ENCODE data around the gene KCTD17. TPM values are rescaled to one million over a fixed set of nuclear protein-coding genes. Genes with fewer than 3 reads are reported as not detected.

Gene KCTD17
- total RNA-seq, 1 donor = 25.0 TPM

GRCh38 chr22:37067428-37067827 is 15.9 kb downstream of the KCTD17 start:
- Histone ChIP-seq H3K79me2 (ENCODE audit: insufficient read depth, low read length) (no peaks in the 10 kb centered on the region), H2AFZ (ENCODE audit: low read length) (no peak overlapping the region), H3K4me2 (ENCODE audit: insufficient read depth, low read length) (no peak overlapping the region), H3K27me3 (ENCODE audit: insufficient read depth, low read length) (peaks cover 28% of the 10 kb centered on the region), H4K20me1 (ENCODE audit: insufficient read depth, low read length) (peaks cover 3% of the 10 kb centered on the region), H3K4me1 (ENCODE audit: insufficient read depth, low read length) (no peaks in the 10 kb centered on the region), H3K4me3 (ENCODE audit: insufficient read depth, low read length) (no peak overlapping the region), H3K27ac (ENCODE audit: low read depth, low read length) (no peak overlapping the region), H3K9me3 (ENCODE audit: low read depth, low read length) (no peaks in the 10 kb centered on the region), H3K36me3 (ENCODE audit: insufficient read depth, low read length) (no peaks in the 10 kb centered on the region)
- DNase-seq (ENCODE audit: insufficient read length, low spot score, missing footprints) = no peak
- TF ChIP-seq CTCF (IDR thresholded peaks at IDR 0.05; ENCODE audit: extremely low read depth, low read depth, low read length) = no peak

GRCh38 chr22:37068859-37069258 is 17.3 kb downstream of the KCTD17 start:
- no peak for DNase-seq (ENCODE audit: insufficient read length, low spot score, missing footprints)
- no peak overlapping the region for H3K4me2 ChIP-seq (ENCODE audit: insufficient read depth, low read length)
- no peak overlapping the region for H2AFZ ChIP-seq (ENCODE audit: low read length)
- H3K4me3 ChIP-seq (ENCODE audit: insufficient read depth, low read length) = no peak overlapping the region
- no peaks in the 10 kb centered on the region for H3K4me1 ChIP-seq (ENCODE audit: insufficient read depth, low read length)
- H3K36me3 ChIP-seq (ENCODE audit: insufficient read depth, low read length) = no peaks in the 10 kb centered on the region
- no peaks in the 10 kb centered on the region for H3K79me2 ChIP-seq (ENCODE audit: insufficient read depth, low read length)
- no peak for TF ChIP-seq CTCF (IDR thresholded peaks at IDR 0.05; ENCODE audit: extremely low read depth, low read depth, low read length)
- H3K27ac ChIP-seq (ENCODE audit: low read depth, low read length) = no peak overlapping the region
- no peaks in the 10 kb centered on the region for H3K9me3 ChIP-seq (ENCODE audit: low read depth, low read length)
- peaks cover 28% of the 10 kb centered on the region for H3K27me3 ChIP-seq (ENCODE audit: insufficient read depth, low read length)
- H4K20me1 ChIP-seq (ENCODE audit: insufficient read depth, low read length) = peaks cover 3% of the 10 kb centered on the region

- Histone ChIP-seq H3K27ac (ENCODE audit: low read depth, low read length) (no peak overlapping the region), H3K4me2 (ENCODE audit: insufficient read depth, low read length) (no peak overlapping the region), H4K20me1 (ENCODE audit: insufficient read depth, low read length) (peaks cover 3% of the 10 kb centered on the region), H3K36me3 (ENCODE audit: insufficient read depth, low read length) (no peaks in the 10 kb centered on the region), H3K79me2 (ENCODE audit: insufficient read depth, low read length) (no peaks in the 10 kb centered on the region), H3K27me3 (ENCODE audit: insufficient read depth, low read length) (peaks cover 28% of the 10 kb centered on the region), H3K9me3 (ENCODE audit: low read depth, low read length) (no peaks in the 10 kb centered on the region), H2AFZ (ENCODE audit: low read length) (no peak overlapping the region), H3K4me1 (ENCODE audit: insufficient read depth, low read length) (no peaks in the 10 kb centered on the region), H3K4me3 (ENCODE audit: insufficient read depth, low read length) (no peak overlapping the region)
- DNase-seq (ENCODE audit: insufficient read length, low spot score, missing footprints) = no peak
- TF ChIP-seq CTCF (IDR thresholded peaks at IDR 0.05; ENCODE audit: extremely low read depth, low read depth, low read length) = no peak
These were observed 17.8 kb downstream of the KCTD17 start for GRCh38 chr22:37069319-37069718.

GRCh38 chr22:37069719-37070118 is 18.2 kb downstream of the KCTD17 start:
- Histone ChIP-seq H3K9me3 (ENCODE audit: low read depth, low read length) (no peaks in the 10 kb centered on the region), H3K36me3 (ENCODE audit: insufficient read depth, low read length) (no peaks in the 10 kb centered on the region), H4K20me1 (ENCODE audit: insufficient read depth, low read length) (peaks cover 3% of the 10 kb centered on the region), H3K4me3 (ENCODE audit: insufficient read depth, low read length) (no peak overlapping the region), H3K4me1 (ENCODE audit: insufficient read depth, low read length) (no peaks in the 10 kb centered on the region), H3K4me2 (ENCODE audit: insufficient read depth, low read length) (no peak overlapping the region), H3K27ac (ENCODE audit: low read depth, low read length) (no peak overlapping the region), H3K27me3 (ENCODE audit: insufficient read depth, low read length) (peaks cover 28% of the 10 kb centered on the region), H2AFZ (ENCODE audit: low read length) (no peak overlapping the region), H3K79me2 (ENCODE audit: insufficient read depth, low read length) (no peaks in the 10 kb centered on the region)
- TF ChIP-seq CTCF (IDR thresholded peaks at IDR 0.05; ENCODE audit: extremely low read depth, low read depth, low read length) = no peak
- no peak for DNase-seq (ENCODE audit: insufficient read length, low spot score, missing footprints)

Measured in osteoblast (primary cell).